ENCODE measurements around the gene PTH. TPM values are rescaled to one million over a fixed set of nuclear protein-coding genes. Genes with fewer than 3 reads are reported as not detected.
A peak's percentile ranks its signal among the peaks of the same experiment; 100 is the strongest.

Gene PTH
- total RNA-seq, 1 experiment from 2014 or later: not detected

DNA sequence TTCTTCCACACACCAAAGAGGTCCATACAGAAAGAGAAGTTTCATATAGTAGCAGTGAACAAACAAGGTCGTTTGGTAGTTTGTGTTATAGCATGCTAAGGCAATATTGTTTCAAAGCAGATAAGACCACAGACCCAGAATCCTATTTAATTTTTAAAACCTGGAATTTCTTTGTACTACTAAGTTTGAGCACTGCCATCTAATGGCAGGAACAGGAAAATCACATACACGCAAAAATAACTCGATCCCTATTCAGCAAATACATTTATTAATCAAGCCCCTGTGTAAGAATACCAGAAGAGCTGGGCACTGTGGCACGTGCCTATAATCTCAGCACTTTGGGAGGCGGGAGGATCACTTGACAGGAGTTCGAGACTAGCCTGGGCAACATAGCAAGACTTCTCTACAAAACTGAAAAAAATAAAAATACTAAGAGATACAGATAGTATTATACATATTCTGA, 29.9 kb downstream of the PTH start:
- no peak overlapping the region for H3K9ac ChIP-seq (ENCODE audit: low read length)
- ChIA-PET RAD21 (ENCODE audit: low non-redundant PET in 1 of 2, low total read pairs in 2 of 2, uncharacterized antibody in 2 of 2, unreplicated experiment in 2 of 2) (no interaction called here), CTCF (interaction anchor here (0.6 to 2.2 kb wide), 6 partner anchors 8 to 241 kb away, joined by 3 to 10 read pairs (median 4); no protein-coding TSS in a partner anchor), POLR2A (interaction anchor here (0.7 kb wide), 1 partner anchor 11 kb away, joined by 3 read pairs; no protein-coding TSS in a partner anchor)
- H3K27ac ChIP-seq (ENCODE audit: low read depth, low read length): no peak overlapping the region
- 0 out of 2 replicates have a peak, but pooled peaks have one; percentile 16 for ATAC-seq
- no peaks in the 10 kb centered on the region for H3K9me2 ChIP-seq (ENCODE audit: insufficient read depth)
- no peaks in the 10 kb centered on the region for H3K27me3 ChIP-seq (ENCODE audit: insufficient read depth, low read length)
- H3K36me3 ChIP-seq (ENCODE audit: control insufficient read depth in 1 of 2, insufficient read depth in 2 of 2, low read length in 2 of 2): no peaks in the 10 kb centered on the region
- peaks cover 10 to 21% of the 10 kb centered on the region in 2 experiments for H3K4me1 ChIP-seq (ENCODE audit: control insufficient read depth in 1 of 2, insufficient read depth in 2 of 2, low read length in 2 of 2)
- peaks cover 13% of the 10 kb centered on the region for H3K79me2 ChIP-seq (ENCODE audit: insufficient read depth, low read length)
- no peak for TF ChIP-seq SP1 (IDR thresholded peaks at IDR 0.05; ENCODE audit: low read depth)
- TF ChIP-seq MAX (IDR thresholded peaks at IDR 0.05): peak; percentile 51
- TF ChIP-seq RAD21 (IDR thresholded peaks at IDR 0.05; ENCODE audit: low read depth): peak; percentile 53
- peak; percentile 37 to 62 (median 46); a peak in 5 of 6 replicates for TF ChIP-seq CTCF (IDR thresholded peaks at IDR 0.05 in 2 of 3, conservative IDR thresholded peaks at IDR 0.05 in 1 of 3; ENCODE audit: borderline replicate concordance in 1 of 3, insufficient read depth in 1 of 3, low read depth in 2 of 3, low read length in 2 of 3)
- TF ChIP-seq, protein P1, sequence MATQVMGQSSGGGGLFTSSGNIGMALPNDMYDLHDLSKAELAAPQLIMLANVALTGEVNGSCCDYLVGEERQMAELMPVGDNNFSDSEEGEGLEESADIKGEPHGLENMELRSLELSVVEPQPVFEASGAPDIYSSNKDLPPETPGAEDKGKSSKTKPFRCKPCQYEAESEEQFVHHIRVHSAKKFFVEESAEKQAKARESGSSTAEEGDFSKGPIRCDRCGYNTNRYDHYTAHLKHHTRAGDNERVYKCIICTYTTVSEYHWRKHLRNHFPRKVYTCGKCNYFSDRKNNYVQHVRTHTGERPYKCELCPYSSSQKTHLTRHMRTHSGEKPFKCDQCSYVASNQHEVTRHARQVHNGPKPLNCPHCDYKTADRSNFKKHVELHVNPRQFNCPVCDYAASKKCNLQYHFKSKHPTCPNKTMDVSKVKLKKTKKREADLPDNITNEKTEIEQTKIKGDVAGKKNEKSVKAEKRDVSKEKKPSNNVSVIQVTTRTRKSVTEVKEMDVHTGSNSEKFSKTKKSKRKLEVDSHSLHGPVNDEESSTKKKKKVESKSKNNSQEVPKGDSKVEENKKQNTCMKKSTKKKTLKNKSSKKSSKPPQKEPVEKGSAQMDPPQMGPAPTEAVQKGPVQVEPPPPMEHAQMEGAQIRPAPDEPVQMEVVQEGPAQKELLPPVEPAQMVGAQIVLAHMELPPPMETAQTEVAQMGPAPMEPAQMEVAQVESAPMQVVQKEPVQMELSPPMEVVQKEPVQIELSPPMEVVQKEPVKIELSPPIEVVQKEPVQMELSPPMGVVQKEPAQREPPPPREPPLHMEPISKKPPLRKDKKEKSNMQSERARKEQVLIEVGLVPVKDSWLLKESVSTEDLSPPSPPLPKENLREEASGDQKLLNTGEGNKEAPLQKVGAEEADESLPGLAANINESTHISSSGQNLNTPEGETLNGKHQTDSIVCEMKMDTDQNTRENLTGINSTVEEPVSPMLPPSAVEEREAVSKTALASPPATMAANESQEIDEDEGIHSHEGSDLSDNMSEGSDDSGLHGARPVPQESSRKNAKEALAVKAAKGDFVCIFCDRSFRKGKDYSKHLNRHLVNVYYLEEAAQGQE (IDR thresholded peaks at IDR 0.05; ENCODE audit: low read depth): no peak
- TF ChIP-seq CBX3 (IDR thresholded peaks at IDR 0.05; ENCODE audit: low read depth): 0 out of 2 replicates have a peak, but pooled peaks have one; percentile 34
- no peak for TF ChIP-seq SIN3A (IDR thresholded peaks at IDR 0.05; ENCODE audit: low read depth)
- no peak for TF ChIP-seq EZH2phosphoT487 (IDR thresholded peaks at IDR 0.05; ENCODE audit: borderline replicate concordance)
- TF ChIP-seq SRF (IDR thresholded peaks at IDR 0.05; ENCODE audit: low read depth): no peak
- intact Hi-C loops (cut with micrococcal nuclease): loop anchor here (1.0 kb wide), 1 partner anchor 256 kb away; no protein-coding TSS in a partner anchor
- no TSS peak for BruUV-seq (replicated peaks)
- H3K9me3 ChIP-seq (ENCODE audit: control insufficient read depth in 1 of 2, insufficient read depth in 1 of 2, low read depth in 1 of 2, low read length in 2 of 2): no peaks in the 10 kb centered on the region
- no peak overlapping the region for H3K4me3 ChIP-seq (replicated peaks in 1 of 2; ENCODE audit: low read depth in 1 of 2, low read length in 2 of 2)
- H2AFZ ChIP-seq (ENCODE audit: low read depth, low read length, poor library complexity, severe bottlenecking): peak overlapping the region; percentile 97
- H4K20me1 ChIP-seq (ENCODE audit: insufficient read depth): no peaks in the 10 kb centered on the region
- peak; percentile 70 for DNase-seq (ENCODE audit: low read depth, low spot score)
- no peak overlapping the region for H3K4me2 ChIP-seq (ENCODE audit: low read length)

All from HCT116 (cell line).